Measurements from ENCODE around the gene SLFN12L.

DNA sequence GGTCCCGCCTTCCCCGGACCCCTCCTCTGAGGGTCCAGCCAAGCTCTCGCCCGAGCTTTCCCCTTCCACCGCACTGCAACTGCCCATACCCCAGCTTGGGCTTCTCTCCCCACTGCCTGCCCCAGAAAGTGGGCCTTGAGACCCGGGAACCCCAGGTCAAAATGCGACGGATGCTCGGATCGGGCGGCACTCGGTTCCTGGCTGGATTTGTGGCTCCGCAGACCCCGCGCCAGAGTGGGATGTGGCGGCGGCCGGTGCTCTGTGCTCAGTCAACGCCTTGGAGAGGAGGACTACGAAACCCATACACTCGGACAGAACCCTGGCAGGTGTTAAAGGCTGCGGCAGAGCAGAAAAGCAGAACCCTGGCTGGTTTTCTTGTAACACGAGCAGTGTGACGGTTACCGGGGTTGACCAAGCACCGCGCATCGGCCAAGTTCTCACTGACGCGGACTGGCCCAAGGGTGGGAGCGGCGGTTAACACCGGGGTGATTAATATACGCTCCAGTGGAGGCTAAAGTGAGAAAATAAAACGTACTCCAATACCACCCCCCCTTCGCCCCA is 88.0 kb downstream of the SLFN12L start:
- TF ChIP-seq, protein P1, sequence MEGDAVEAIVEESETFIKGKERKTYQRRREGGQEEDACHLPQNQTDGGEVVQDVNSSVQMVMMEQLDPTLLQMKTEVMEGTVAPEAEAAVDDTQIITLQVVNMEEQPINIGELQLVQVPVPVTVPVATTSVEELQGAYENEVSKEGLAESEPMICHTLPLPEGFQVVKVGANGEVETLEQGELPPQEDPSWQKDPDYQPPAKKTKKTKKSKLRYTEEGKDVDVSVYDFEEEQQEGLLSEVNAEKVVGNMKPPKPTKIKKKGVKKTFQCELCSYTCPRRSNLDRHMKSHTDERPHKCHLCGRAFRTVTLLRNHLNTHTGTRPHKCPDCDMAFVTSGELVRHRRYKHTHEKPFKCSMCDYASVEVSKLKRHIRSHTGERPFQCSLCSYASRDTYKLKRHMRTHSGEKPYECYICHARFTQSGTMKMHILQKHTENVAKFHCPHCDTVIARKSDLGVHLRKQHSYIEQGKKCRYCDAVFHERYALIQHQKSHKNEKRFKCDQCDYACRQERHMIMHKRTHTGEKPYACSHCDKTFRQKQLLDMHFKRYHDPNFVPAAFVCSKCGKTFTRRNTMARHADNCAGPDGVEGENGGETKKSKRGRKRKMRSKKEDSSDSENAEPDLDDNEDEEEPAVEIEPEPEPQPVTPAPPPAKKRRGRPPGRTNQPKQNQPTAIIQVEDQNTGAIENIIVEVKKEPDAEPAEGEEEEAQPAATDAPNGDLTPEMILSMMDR (conservative IDR thresholded peaks at IDR 0.05; ENCODE audit: low read depth, low read length): no peak
- TF ChIP-seq EZH2 (IDR thresholded peaks at IDR 0.05; ENCODE audit: low read length, unreplicated experiment): no peak
- TF ChIP-seq EZH2phosphoT487 (IDR thresholded peaks at IDR 0.05; ENCODE audit: borderline replicate concordance, low read length): no peak
